Mesothelial cell of epicardium (in vitro differentiated cells): ENCODE measurements around the gene LYSMD4. TPM values are rescaled to one million over a fixed set of nuclear protein-coding genes. Genes with fewer than 3 reads are reported as not detected.
"Not testable (repeated sequence)": the region's sequence is repeated elsewhere in the genome, so short reads cannot be mapped to it uniquely, and the experiment has no call there.

Experiments
- DNase-seq, 2 experiments: peaks; one replicate each; pipeline ENCODE4 v3.0.0; 2021; ENCODE audit warnings: low spot score in 2 of 2; ENCODE audit not compliant: unreplicated experiment in 2 of 2
- H3K27ac Mint-ChIP-seq: 2 replicates; pipeline ENCODE4 v1.8.0; 2021; ENCODE audit warnings: mixed read lengths
- H3K27me3 Mint-ChIP-seq: 2 replicates; pipeline ENCODE4 v1.8.0; 2021; ENCODE audit warnings: low read depth, mixed read lengths
- H3K36me3 Mint-ChIP-seq: 2 replicates; pipeline ENCODE4 v1.8.0; 2021; ENCODE audit warnings: mixed read lengths
- H3K4me1 Mint-ChIP-seq: 2 replicates; pipeline ENCODE4 v1.8.0; 2021; ENCODE audit warnings: mixed read lengths
- H3K4me3 Mint-ChIP-seq: 2 replicates; pipeline ENCODE4 v1.8.0; 2021; ENCODE audit warnings: mild to moderate bottlenecking, moderate library complexity, mixed read lengths
- H3K9me3 Mint-ChIP-seq: 2 replicates; pipeline ENCODE4 v1.8.0; 2021; ENCODE audit warnings: mixed read lengths
- CTCF ChIP-seq: fragments of 200-600 bp; sonication (generic); IDR thresholded peaks from one replicate; pipeline ENCODE4 v1.5.0; 2021; ENCODE audit warnings: antibody characterized with exemption; ENCODE audit not compliant: unreplicated experiment
- total RNA-seq: library from RNA; stranded (reverse); gene quantifications from 3 replicates; pipeline ENCODE4 v1.2.1, GENCODE V29; 2021

LYSMD4 gene
- total RNA-seq: 17.2 to 18.1 TPM (median 17.2 TPM) in 3 replicates

DNA sequence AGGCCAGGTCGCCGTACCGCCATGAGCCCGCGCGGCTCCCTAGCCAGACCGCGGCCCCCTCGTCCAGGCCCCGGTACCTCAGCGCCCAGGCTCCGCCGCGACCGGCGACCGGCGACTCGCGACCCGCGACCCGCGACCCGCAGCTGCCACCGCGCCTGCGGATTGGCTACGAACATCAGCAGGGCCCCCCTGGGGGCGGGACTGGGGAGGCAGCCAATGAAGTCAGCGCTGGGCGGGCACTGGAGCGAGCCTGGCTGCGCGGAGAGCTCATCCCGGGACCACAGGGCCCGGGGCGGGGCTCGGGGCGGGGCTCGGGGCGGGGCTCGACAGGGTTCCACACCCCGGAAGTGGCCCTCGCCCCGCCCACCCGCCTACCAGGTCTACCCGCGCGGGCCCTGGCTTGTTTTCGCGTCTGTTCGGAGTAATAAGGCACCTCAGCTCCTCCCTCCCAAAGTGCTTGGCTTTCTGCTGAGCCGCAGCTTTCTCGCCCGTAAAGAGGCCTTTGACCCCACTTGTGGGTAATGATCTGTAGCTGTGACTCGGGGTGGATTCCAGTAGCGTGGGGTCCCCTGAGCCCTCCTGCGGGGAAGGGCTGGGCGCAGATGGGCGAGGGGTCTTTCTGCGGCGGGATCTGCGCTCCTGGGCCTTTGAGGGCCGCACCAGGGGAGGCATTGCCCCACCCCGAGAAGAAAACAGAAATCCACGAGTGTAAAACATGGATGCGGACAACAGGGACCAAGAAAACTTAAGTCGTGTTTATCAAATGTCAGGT, at the start of gene LYSMD4:
Gene LYSMD4, minus strand, starts transcription at position 170 of the 772 bp plus-strand sequence. CDS start 1,438 bp downstream, outside the sequence.
- Mint-ChIP-seq H3K4me1 (peaks cover 30% of the 10 kb centered on the region), H3K36me3 (no peaks in the 10 kb centered on the region), H3K9me3 (no peaks in the 10 kb centered on the region), H3K4me3 (peak within 1 kb of the TSS; percentile 84), H3K27ac (peak within 1 kb of the TSS; percentile 87), H3K27me3 (no peaks in the 10 kb centered on the region)
- peak; percentile 95 to 96 for DNase-seq
- TF ChIP-seq CTCF: no peak

DNA sequence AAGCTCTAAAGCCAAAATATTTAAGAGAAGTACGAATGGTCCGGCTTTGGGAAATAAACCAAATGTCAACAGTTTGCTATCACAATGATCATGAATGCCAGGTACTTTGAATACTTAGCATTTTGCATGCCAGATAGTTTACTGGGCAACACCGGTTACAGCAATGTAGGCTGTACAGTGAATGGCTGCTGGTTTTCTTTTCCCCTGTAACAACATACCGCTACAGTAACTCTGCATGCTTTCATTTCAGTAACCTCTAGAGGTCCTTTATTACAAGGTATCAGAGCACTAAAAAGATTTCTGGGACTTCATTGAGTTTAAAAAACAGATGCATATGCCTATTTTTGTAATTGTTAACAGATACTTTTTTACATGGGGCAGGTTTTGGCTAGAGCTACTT, 48.8 kb upstream of the LYSMD4 start:
- H3K9me3 Mint-ChIP-seq, H3K27me3 Mint-ChIP-seq, H3K36me3 Mint-ChIP-seq, DNase-seq, H3K4me1 Mint-ChIP-seq, H3K4me3 Mint-ChIP-seq: not testable (repeated sequence)
- peak overlapping the region; percentile 21 for H3K27ac Mint-ChIP-seq

- H3K36me3 Mint-ChIP-seq: no peaks in the 10 kb centered on the region
- peaks cover 8% of the 10 kb centered on the region for H3K9me3 Mint-ChIP-seq
- no peak overlapping the region for H3K4me3 Mint-ChIP-seq
- H3K27ac Mint-ChIP-seq: no peak overlapping the region
- no peak for TF ChIP-seq CTCF
- peaks cover 8% of the 10 kb centered on the region for H3K4me1 Mint-ChIP-seq
- H3K27me3 Mint-ChIP-seq: peaks cover 3% of the 10 kb centered on the region
- no peak for DNase-seq
These were observed 43.9 kb upstream of the LYSMD4 start for GRCh38 chr15:99777144-99777543.

DNA sequence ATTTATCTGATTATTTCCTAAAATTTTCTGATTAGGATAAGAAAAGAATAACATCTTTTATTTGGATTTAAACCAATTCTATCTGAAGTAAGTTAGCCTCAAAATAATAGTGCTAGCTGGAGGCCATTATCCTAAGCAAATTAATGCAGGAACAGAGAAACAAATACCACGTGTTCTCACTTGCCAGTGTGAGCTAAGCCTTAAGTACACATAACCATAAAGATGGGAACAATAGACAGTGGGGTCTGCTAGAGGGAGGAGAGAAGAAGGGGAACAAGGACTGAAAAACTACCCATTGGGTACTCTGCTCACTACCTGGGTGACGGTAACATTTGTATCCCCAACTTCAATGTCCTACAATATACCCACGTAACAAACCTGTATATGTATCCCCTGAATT, 31.3 kb upstream of the LYSMD4 start:
- Mint-ChIP-seq H3K27me3 (no peaks in the 10 kb centered on the region), H3K27ac (no peak overlapping the region), H3K36me3 (no peaks in the 10 kb centered on the region), H3K4me1 (no peaks in the 10 kb centered on the region), H3K4me3 (no peak overlapping the region), H3K9me3 (no peaks in the 10 kb centered on the region)
- no peak for TF ChIP-seq CTCF
- no peak for DNase-seq

DNA sequence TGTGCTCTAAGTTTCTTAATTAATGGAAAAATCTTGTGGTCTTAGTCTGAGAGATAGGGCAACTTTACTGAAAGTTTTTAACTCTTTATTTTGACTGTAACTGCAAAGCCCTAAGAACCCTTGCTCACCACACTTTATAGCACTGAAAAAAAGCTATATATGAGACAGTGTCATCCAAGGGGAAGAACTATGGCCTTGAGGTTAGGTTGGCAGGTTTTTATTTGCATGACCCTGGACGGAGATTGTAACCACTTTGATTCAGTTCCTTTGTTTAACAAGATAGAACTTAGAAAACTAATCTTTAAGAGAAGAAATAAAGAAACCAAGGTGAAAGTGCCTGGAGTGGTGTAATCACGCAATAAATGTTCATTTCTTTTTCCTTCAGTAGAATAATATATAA, 30.6 kb upstream of the LYSMD4 start:
- Mint-ChIP-seq H3K4me1 (no peaks in the 10 kb centered on the region), H3K27me3 (no peaks in the 10 kb centered on the region), H3K9me3 (no peaks in the 10 kb centered on the region), H3K27ac (no peak overlapping the region), H3K36me3 (no peaks in the 10 kb centered on the region), H3K4me3 (no peak overlapping the region)
- TF ChIP-seq CTCF: no peak
- no peak for DNase-seq

- Mint-ChIP-seq H3K9me3 (no peaks in the 10 kb centered on the region), H3K27ac (no peak overlapping the region)
- TF ChIP-seq CTCF: no peak
These were observed 29.1 kb upstream of the LYSMD4 start for GRCh38 chr15:99762288-99762687.

More at GRCh38 chr15:99762288-99762687, 29.1 kb upstream of the LYSMD4 start:
- DNase-seq: no peak
- H3K4me3 Mint-ChIP-seq: no peak overlapping the region
- H3K4me1 Mint-ChIP-seq: no peaks in the 10 kb centered on the region
- no peaks in the 10 kb centered on the region for H3K27me3 Mint-ChIP-seq
- H3K36me3 Mint-ChIP-seq: no peaks in the 10 kb centered on the region
